Esophagus muscularis mucosa (tissue), 4 donors: ENCODE data around the gene YOD1. TPM values are rescaled to one million over a fixed set of nuclear protein-coding genes. Genes with fewer than 3 reads are reported as not detected.

ENCODE experiments used
- DNase-seq: peaks from one replicate; pipeline ENCODE4 v3.0.0-alpha.2; 2017; ENCODE audit errors: extremely low spot score
- H3K27ac ChIP-seq, 4 donors: fragments of 200-600 bp; sonication (generic); replicated peaks in 1 of 4; 1 replicate in 3 of 4; 2 replicates in 1 of 4; pipeline ENCODE4 v1.5.1; 2016 to 2019; ENCODE audit warnings: mild to moderate bottlenecking in 1 of 4
- H3K27me3 ChIP-seq, 4 donors: fragments of 200-600 bp; sonication (generic); one replicate each; pipeline versions ENCODE4 v1.5.1 to v1.6.0; 2016 to 2019
- H3K36me3 ChIP-seq, 4 donors: fragments of 200-600 bp; sonication (generic); one replicate each; pipeline ENCODE4 v1.5.1; 2016 to 2019
- H3K4me1 ChIP-seq, 4 donors: fragments of 200-600 bp; sonication (generic); one replicate each; pipeline ENCODE4 v1.5.1; 2016 to 2019
- H3K4me3 ChIP-seq, 4 donors: fragments of 200-600 bp; sonication (generic); 1 replicate in 2 of 4; 2 replicates in 2 of 4; pipeline ENCODE4 v1.5.1; 2016 to 2019; ENCODE audit warnings: mild to moderate bottlenecking in 4 of 4, moderate library complexity in 1 of 4
- H3K9me3 ChIP-seq, 4 donors: fragments of 200-600 bp; sonication (generic); 1 replicate in 3 of 4; 2 replicates in 1 of 4; pipeline ENCODE4 v1.5.1; 2016 to 2019
- CTCF ChIP-seq, 3 experiments: fragments of 200-600 bp in 2 of 3; fragments of 450-650 bp in 1 of 3; sonication (generic) in 2 of 3; IDR thresholded peaks; one replicate each; pipeline ENCODE4 v1.5.1; 2017 to 2019; ENCODE audit warnings: antibody characterized with exemption in 3 of 3, mild to moderate bottlenecking in 2 of 3, moderate library complexity in 1 of 3
- EP300 ChIP-seq: sonication (generic); formaldehyde crosslinking; IDR thresholded peaks from one replicate; pipeline ENCODE4 v1.6.1; 2017; ENCODE audit warnings: antibody characterized with exemption
- POLR2A ChIP-seq: fragments of 450-650 bp; IDR thresholded peaks from one replicate; pipeline ENCODE4 v1.6.1; 2017; ENCODE audit warnings: antibody characterized with exemption, moderate library complexity, mild to moderate bottlenecking, low read depth
- POLR2AphosphoS5 ChIP-seq, 2 donors: sonication (generic); formaldehyde crosslinking; IDR thresholded peaks; one replicate each; pipeline ENCODE4 v1.6.1; 2017; ENCODE audit warnings: antibody characterized with exemption in 2 of 2
- WGBS: methylation state at CpG from one replicate; pipeline ENCODE4 v1.1.5; 2018; 5-methylcytosine and 5-hydroxymethylcytosine counted together
- intact Hi-C: fragments of 100-400 bp; cut with DNase I; formaldehyde crosslinking; loops from one replicate; pipeline ENCODE4 v1.15.1; 2023
- total RNA-seq, 4 donors: library from RNA; depleted of rRNA; stranded (reverse); fragments of >200 nt; gene quantifications; one replicate each; pipeline versions ENCODE4 v1.1.0 to v1.2.1, GENCODE V29; 2016

Gene YOD1
- total RNA-seq, 4 donors from 2014 or later: 6.3 to 8.5 (median 7.2) TPM

DNA sequence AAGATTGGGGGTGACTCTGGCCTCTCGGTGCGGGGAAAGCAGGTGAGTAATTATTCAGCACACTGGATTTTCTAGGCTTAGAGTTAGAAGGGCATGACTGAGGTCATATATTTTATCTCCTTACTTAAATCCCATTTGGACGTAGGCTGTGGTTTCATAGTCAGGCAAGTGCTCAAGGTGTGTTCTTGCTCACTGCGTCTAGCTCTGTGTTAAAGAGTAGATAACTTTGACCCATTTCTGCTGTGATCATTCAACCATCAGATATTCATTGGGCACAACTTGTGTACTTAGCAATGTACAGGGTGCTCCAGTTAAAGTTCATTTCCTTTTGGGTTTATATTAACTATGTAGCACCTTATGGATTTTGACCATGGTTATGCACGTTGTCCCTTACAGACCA, 16.7 kb upstream of the YOD1 start:
- peaks cover 31 to 100% (median 87%) of the 10 kb centered on the region in 4 donors for H3K36me3 ChIP-seq
- WGBS: 93% methylated on average over 5 of the region's 5 CpGs
- TF ChIP-seq EP300 (no peak), CTCF (IDR thresholded peaks at IDR 0.05) (no peak), POLR2AphosphoS5 (IDR thresholded peaks at IDR 0.05) (no peak)

DNA sequence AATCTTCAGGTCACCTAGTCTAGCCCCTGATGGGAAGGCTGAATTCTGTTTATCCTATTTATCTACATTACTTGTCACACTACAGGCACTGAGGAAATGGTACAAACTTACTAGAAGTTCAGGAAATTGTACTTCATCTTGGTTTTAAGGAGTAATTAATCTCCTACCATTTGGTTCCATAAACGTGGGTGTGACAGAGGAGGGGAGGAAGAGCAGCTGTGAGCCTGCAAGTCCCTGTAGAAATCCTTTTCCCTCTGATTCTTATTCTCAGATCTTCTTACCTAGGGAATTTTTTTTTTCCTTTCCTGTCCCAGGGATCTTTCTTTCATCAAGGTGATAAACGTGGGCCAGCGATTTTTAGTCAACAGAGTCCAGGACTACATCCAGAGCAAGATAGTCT, 16.2 kb upstream of the YOD1 start:
- 59% methylated on average over 3 of the region's 3 CpGs for WGBS
- intact Hi-C loops: no loop called here
- Histone ChIP-seq H3K27ac (no peak overlapping the region), H3K9me3 (no peaks in the 10 kb centered on the region), H3K27me3 (no peaks in the 10 kb centered on the region), H3K36me3 (peaks cover 31 to 100% (median 90%) of the 10 kb centered on the region in 4 donors), H3K4me1 (peaks cover 0 to 6% (median 2%) of the 10 kb centered on the region in 4 donors), H3K4me3 (no peak overlapping the region)
- DNase-seq: no peak
- TF ChIP-seq CTCF (IDR thresholded peaks at IDR 0.05): no peak
- no peak for TF ChIP-seq POLR2AphosphoS5 (IDR thresholded peaks at IDR 0.05)
- no peak for TF ChIP-seq POLR2A
- no peak for TF ChIP-seq EP300

More for the DNA sequence above, 16.7 kb upstream of the YOD1 start:
- no peaks in the 10 kb centered on the region for H3K27me3 ChIP-seq
- H3K4me1 ChIP-seq: peaks cover 0 to 6% (median 2%) of the 10 kb centered on the region in 4 donors
- DNase-seq: no peak
- intact Hi-C loops: no loop called here
- no peak overlapping the region for H3K4me3 ChIP-seq
- H3K27ac ChIP-seq: no peak overlapping the region
- no peaks in the 10 kb centered on the region for H3K9me3 ChIP-seq

DNA sequence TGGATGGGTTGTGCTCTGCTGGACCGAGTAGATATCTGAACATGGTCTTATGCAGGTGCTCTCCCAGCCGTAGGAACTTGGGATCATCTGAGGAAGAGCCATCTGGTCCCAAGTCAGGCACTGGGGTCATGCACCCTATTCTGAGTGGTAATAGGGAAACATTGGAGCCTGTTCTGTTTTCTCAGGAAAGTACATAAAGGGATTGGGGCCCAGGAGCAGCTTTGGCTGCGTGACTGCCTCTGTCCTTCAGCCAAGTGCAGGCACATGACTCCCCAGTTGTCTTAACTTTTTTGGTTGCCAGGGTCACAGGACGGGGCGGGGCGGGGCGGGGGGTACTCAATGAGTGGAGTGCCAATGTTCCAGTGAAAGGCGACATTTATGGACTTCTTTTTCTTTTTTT, 13.6 kb upstream of the YOD1 start:
- TF ChIP-seq EP300: no peak
- no peak for TF ChIP-seq CTCF (IDR thresholded peaks at IDR 0.05)
- no peak for TF ChIP-seq POLR2A
- no peak for TF ChIP-seq POLR2AphosphoS5 (IDR thresholded peaks at IDR 0.05)
- 92% methylated on average over 8 of the region's 8 CpGs for WGBS
- no peak overlapping the region for H3K27ac ChIP-seq
- H3K27me3 ChIP-seq: no peaks in the 10 kb centered on the region
- H3K4me1 ChIP-seq: peaks cover 0 to 4% (median 0%) of the 10 kb centered on the region in 4 donors
- H3K9me3 ChIP-seq: no peaks in the 10 kb centered on the region
- H3K4me3 ChIP-seq: no peak overlapping the region
- peaks cover 23 to 95% (median 79%) of the 10 kb centered on the region in 4 donors for H3K36me3 ChIP-seq
- intact Hi-C loops: no loop called here
- DNase-seq: no peak

DNA sequence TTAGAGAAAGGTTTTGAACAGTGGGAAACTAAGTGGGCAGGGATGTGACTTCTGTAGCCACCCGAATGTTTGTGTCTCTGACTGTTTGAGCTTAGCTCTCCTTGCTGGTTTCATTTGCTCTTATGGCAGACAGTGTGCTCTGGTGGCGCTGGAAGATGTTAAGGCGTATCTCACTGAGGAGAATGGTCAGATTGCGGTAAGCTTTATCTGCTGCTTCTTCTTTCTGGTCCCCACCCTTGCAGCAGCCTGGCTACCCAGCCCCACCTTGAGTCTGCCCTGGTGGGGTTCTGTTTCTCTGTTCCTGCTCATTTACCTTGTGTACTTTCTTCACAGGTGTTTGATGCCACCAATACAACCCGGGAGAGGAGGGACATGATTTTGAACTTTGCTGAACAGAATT, 12.0 kb upstream of the YOD1 start:
- intact Hi-C loops: no loop called here
- H3K36me3 ChIP-seq: peaks cover 23 to 83% (median 64%) of the 10 kb centered on the region in 4 donors
- no peaks in the 10 kb centered on the region for H3K27me3 ChIP-seq
- no peak for TF ChIP-seq POLR2A
- no peak for TF ChIP-seq POLR2AphosphoS5 (IDR thresholded peaks at IDR 0.05)
- no peak for TF ChIP-seq EP300
- no peak for TF ChIP-seq CTCF (IDR thresholded peaks at IDR 0.05)
- H3K4me1 ChIP-seq: peaks cover 0 to 4% (median 2%) of the 10 kb centered on the region in 4 donors
- H3K27ac ChIP-seq: no peak overlapping the region
- H3K4me3 ChIP-seq: no peak overlapping the region
- no peaks in the 10 kb centered on the region for H3K9me3 ChIP-seq
- DNase-seq: no peak
- 94% methylated on average over 5 of the region's 5 CpGs for WGBS

GRCh38 chr1:207062058-207062457, 11.1 kb upstream of the YOD1 start:
- Histone ChIP-seq H3K4me3 (no peak overlapping the region), H3K4me1 (peaks cover 0 to 4% (median 2%) of the 10 kb centered on the region in 4 donors), H3K9me3 (no peaks in the 10 kb centered on the region), H3K27me3 (no peaks in the 10 kb centered on the region), H3K27ac (no peak overlapping the region), H3K36me3 (peaks cover 18 to 73% (median 54%) of the 10 kb centered on the region in 4 donors)
- 94% methylated on average over 1 of the region's 1 CpG for WGBS
- TF ChIP-seq EP300 (no peak), CTCF (IDR thresholded peaks at IDR 0.05) (no peak), POLR2AphosphoS5 (IDR thresholded peaks at IDR 0.05) (no peak), POLR2A (no peak)
- intact Hi-C loops: no loop called here
- DNase-seq: no peak
